ENCODE results near the gene ST6GALNAC6.

Gene ST6GALNAC6

DNA sequence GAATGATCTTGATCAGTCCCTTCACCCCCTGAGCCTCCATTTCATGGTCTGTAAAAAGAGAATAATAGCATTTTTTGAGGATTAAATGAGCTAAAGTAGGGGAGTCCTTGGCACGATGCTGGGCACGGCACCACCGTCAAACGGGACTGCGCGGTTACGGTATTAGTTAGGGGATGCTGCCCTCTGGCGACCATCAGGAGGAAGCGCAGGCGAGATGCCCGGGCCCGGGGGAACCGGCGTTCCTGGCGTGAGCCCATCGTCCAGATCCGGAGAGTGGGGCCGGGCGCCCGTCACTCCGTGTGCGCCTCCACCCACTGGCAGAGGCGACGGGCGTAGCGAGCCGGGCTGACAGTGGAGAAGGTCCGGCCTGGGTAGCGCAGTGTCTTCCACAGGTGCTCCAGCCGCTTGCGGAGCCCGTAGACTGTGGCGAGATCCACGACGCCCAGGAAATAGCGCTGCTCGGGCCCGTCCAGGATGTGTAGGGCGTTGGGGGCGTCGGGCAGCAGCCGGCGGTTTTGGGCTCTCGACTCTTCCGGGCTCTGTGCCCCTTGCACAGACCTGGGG lies 22.2 kb upstream of the ST6GALNAC6 start:
- H3K4me3 ChIP-seq (ENCODE audit: low read depth, low read length) = no peak overlapping the region
- H3K9me3 ChIP-seq (ENCODE audit: severe bottlenecking) = no peaks in the 10 kb centered on the region
- H3K36me3 ChIP-seq = no peaks in the 10 kb centered on the region
- H3K27me3 ChIP-seq (ENCODE audit: insufficient read depth, low read depth, severe bottlenecking) = peaks cover 3% of the 10 kb centered on the region
- TF ChIP-seq, protein P1, sequence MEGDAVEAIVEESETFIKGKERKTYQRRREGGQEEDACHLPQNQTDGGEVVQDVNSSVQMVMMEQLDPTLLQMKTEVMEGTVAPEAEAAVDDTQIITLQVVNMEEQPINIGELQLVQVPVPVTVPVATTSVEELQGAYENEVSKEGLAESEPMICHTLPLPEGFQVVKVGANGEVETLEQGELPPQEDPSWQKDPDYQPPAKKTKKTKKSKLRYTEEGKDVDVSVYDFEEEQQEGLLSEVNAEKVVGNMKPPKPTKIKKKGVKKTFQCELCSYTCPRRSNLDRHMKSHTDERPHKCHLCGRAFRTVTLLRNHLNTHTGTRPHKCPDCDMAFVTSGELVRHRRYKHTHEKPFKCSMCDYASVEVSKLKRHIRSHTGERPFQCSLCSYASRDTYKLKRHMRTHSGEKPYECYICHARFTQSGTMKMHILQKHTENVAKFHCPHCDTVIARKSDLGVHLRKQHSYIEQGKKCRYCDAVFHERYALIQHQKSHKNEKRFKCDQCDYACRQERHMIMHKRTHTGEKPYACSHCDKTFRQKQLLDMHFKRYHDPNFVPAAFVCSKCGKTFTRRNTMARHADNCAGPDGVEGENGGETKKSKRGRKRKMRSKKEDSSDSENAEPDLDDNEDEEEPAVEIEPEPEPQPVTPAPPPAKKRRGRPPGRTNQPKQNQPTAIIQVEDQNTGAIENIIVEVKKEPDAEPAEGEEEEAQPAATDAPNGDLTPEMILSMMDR (IDR thresholded peaks at IDR 0.05; ENCODE audit: low read depth, low read length) = peak; percentile 97
- DNase-seq = peak; percentile 71
- H3K27ac ChIP-seq = no peak overlapping the region

- Histone ChIP-seq H3K27me3 (ENCODE audit: insufficient read depth, low read depth, severe bottlenecking) (peaks cover 3% of the 10 kb centered on the region), H3K9me3 (ENCODE audit: severe bottlenecking) (no peaks in the 10 kb centered on the region), H3K27ac (no peak overlapping the region), H3K36me3 (no peaks in the 10 kb centered on the region), H3K4me3 (ENCODE audit: low read depth, low read length) (no peak overlapping the region)
- no peak for DNase-seq
- TF ChIP-seq, protein P1 (IDR thresholded peaks at IDR 0.05; ENCODE audit: low read depth, low read length) = no peak
Observed at GRCh38 chr9:127920794-127921193, 21.4 kb upstream of the ST6GALNAC6 start.

- Histone ChIP-seq H3K27me3 (ENCODE audit: insufficient read depth, low read depth, severe bottlenecking) (peaks cover 3% of the 10 kb centered on the region), H3K4me3 (ENCODE audit: low read depth, low read length) (no peak overlapping the region), H3K27ac (no peak overlapping the region), H3K9me3 (ENCODE audit: severe bottlenecking) (no peaks in the 10 kb centered on the region), H3K36me3 (no peaks in the 10 kb centered on the region)
- TF ChIP-seq, protein P1 (IDR thresholded peaks at IDR 0.05; ENCODE audit: low read depth, low read length) = no peak
- DNase-seq = no peak
Observed at GRCh38 chr9:127919253-127919815, 19.9 kb upstream of the ST6GALNAC6 start.

- Histone ChIP-seq H3K36me3 (peaks cover 4% of the 10 kb centered on the region; the same call in 1 of the 2 replicates), H3K4me3 (ENCODE audit: low read depth, low read length) (no peak overlapping the region), H3K27me3 (ENCODE audit: insufficient read depth, low read depth, severe bottlenecking) (peaks cover 3% of the 10 kb centered on the region), H3K27ac (no peak overlapping the region), H3K9me3 (ENCODE audit: severe bottlenecking) (no peaks in the 10 kb centered on the region)
- DNase-seq = peak; percentile 66
- TF ChIP-seq, protein P1 (IDR thresholded peaks at IDR 0.05; ENCODE audit: low read depth, low read length) = peak; percentile 74
Observed at GRCh38 chr9:127918183-127919107, 19.0 kb upstream of the ST6GALNAC6 start.

DNA sequence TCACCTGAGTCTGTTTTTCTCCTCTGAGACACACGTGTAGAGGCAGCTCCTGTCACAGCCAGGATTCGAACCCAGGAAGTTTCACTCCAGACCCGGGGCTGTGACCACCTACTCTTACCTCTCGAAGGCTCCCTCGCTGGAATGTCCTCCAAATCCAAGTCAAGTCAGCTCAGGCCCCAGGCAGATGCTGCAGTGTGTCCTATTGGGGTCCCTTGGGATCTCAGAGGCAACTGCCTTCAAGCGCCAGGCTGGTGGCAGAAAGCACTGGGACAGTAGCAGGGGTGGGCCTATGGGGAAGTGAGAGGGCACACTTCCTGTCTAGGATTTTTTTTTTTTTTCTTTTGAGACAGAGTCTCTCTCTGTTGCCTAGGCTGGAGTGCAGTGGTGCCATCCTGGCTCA lies 18.2 kb upstream of the ST6GALNAC6 start:
- Histone ChIP-seq H3K4me3 (ENCODE audit: low read depth, low read length) (no peak overlapping the region), H3K27me3 (ENCODE audit: insufficient read depth, low read depth, severe bottlenecking) (peaks cover 3% of the 10 kb centered on the region), H3K27ac (no peak overlapping the region), H3K9me3 (ENCODE audit: severe bottlenecking) (no peaks in the 10 kb centered on the region), H3K36me3 (peaks cover 4% of the 10 kb centered on the region; the same call in 1 of the 2 replicates)
- TF ChIP-seq, protein P1 (IDR thresholded peaks at IDR 0.05; ENCODE audit: low read depth, low read length) = no peak
- DNase-seq = no peak
